Hepatocyte (in vitro differentiated cells): ENCODE measurements around the gene SHC4.

ENCODE experiments used
- EZH2 ChIP-seq: fragments of 200-600 bp; sonication (generic); IDR thresholded peaks from 2 replicates; pipeline ENCODE4 v1.6.1; 2016; ENCODE audit warnings: antibody characterized with exemption, mild to moderate bottlenecking, borderline replicate concordance
- EZH2phosphoT487 ChIP-seq: fragments of 200-600 bp; sonication (generic); IDR thresholded peaks from one replicate; pipeline ENCODE4 v1.6.1; 2018; ENCODE audit warnings: antibody characterized with exemption, mild to moderate bottlenecking, low read depth, moderate library complexity; ENCODE audit not compliant: unreplicated experiment, severe bottlenecking
- TF ChIP-seq, protein P1 (sequence below): fragments of 200-600 bp; sonication (generic); IDR thresholded peaks from 2 replicates; pipeline ENCODE4 v1.5.1; 2016; ENCODE audit warnings: antibody characterized with exemption, mild to moderate bottlenecking; ENCODE audit not compliant: poor library complexity

DNA sequence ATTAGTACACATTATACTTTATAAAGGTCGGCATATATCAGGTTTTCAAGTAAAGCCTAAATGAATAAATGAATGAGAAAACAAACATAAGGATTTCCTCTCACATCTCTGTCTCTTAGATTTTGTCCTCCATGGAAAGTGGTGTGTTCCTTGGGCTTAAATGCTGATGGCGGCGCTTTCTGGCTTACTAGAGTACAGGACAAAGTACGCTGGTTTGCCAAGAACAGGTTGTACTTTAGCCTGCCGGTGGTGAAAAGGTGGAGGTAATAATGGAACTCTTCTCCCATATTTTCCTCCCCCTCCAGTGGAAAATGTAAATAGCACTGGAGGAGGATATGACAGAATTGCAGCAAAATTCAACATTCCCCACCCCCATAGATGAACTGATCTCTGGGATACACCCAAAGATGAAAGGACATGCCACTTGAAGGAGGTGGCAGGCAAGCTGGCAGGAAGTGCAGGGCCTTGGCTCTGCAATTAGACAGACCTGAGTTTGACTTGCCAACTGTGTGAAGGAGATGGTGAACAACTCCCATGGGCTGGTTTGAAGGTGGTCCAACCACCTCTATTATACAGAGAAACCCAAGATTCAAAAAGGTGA, 182.1 kb downstream of the SHC4 start:
- TF ChIP-seq, protein P1, sequence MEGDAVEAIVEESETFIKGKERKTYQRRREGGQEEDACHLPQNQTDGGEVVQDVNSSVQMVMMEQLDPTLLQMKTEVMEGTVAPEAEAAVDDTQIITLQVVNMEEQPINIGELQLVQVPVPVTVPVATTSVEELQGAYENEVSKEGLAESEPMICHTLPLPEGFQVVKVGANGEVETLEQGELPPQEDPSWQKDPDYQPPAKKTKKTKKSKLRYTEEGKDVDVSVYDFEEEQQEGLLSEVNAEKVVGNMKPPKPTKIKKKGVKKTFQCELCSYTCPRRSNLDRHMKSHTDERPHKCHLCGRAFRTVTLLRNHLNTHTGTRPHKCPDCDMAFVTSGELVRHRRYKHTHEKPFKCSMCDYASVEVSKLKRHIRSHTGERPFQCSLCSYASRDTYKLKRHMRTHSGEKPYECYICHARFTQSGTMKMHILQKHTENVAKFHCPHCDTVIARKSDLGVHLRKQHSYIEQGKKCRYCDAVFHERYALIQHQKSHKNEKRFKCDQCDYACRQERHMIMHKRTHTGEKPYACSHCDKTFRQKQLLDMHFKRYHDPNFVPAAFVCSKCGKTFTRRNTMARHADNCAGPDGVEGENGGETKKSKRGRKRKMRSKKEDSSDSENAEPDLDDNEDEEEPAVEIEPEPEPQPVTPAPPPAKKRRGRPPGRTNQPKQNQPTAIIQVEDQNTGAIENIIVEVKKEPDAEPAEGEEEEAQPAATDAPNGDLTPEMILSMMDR = no peak
- TF ChIP-seq EZH2 (no peak), EZH2phosphoT487 (no peak)
